Kidney (tissue), 14 donors: ENCODE measurements around the gene MAST3. TPM values are rescaled to one million over a fixed set of nuclear protein-coding genes. Genes with fewer than 3 reads are reported as not detected.

Experiments
- DNase-seq, 5 donors: peaks; one replicate each; pipeline ENCODE4 v3.0.0-alpha.2; 2013 to 2020
- FAIRE-seq: peaks from 2 replicates; lab custom pipeline; 2012; peaks lifted over from hg19 to GRCh38; lab: Jason Lieb, UNC
- H3K27ac ChIP-seq, 2 donors: one replicate each; pipeline ENCODE4 v1.7.0; 2013; ENCODE audit warnings: low read depth in 2 of 2, low read length in 2 of 2, inconsistent platforms in 1 of 2
- H3K27me3 ChIP-seq: one replicate; pipeline ENCODE4 v1.7.1; 2013; ENCODE audit warnings: low read length, inconsistent platforms; ENCODE audit not compliant: control insufficient read depth, insufficient read depth
- H3K36me3 ChIP-seq, 3 donors: one replicate each; pipeline versions ENCODE4 v1.7.0 to v1.7.1; 2013; ENCODE audit warnings: low read length in 3 of 3, control low read depth in 1 of 3, inconsistent platforms in 1 of 3; ENCODE audit not compliant: insufficient read depth in 3 of 3, control insufficient read depth in 2 of 3
- H3K4me1 ChIP-seq, 3 donors: one replicate each; pipeline versions ENCODE4 v1.7.0 to v1.7.1; 2013; ENCODE audit warnings: low read length in 3 of 3, inconsistent platforms in 1 of 3, low read depth in 1 of 3; ENCODE audit not compliant: control insufficient read depth in 2 of 3, insufficient read depth in 2 of 3
- H3K4me3 ChIP-seq, 3 donors: one replicate each; pipeline versions ENCODE4 v1.7.0 to v1.8.1; 2013; ENCODE audit warnings: low read length in 3 of 3, control low read depth in 1 of 3, inconsistent platforms in 1 of 3
- H3K9ac ChIP-seq, 3 donors: one replicate each; pipeline versions ENCODE4 v1.7.0 to v1.7.1; 2013; ENCODE audit warnings: low read length in 3 of 3, control low read depth in 1 of 3, inconsistent platforms in 1 of 3
- H3K9me3 ChIP-seq, 3 donors: one replicate each; pipeline versions ENCODE4 v1.7.0 to v1.7.1; 2013; ENCODE audit warnings: low read length in 3 of 3, control low read depth in 1 of 3, inconsistent platforms in 1 of 3; ENCODE audit not compliant: control insufficient read depth in 2 of 3, insufficient read depth in 1 of 3
- CTCF ChIP-seq: IDR thresholded peaks from 3 replicates; pipeline ENCODE4 v1.5.1; 2012; ENCODE audit warnings: mild to moderate bottlenecking, moderate library complexity, borderline replicate concordance; ENCODE audit not compliant: insufficient read depth; ENCODE audit errors: extremely low read depth
- intact Hi-C: fragments of 100-400 bp; cut with DNase I; formaldehyde crosslinking; loops from one replicate; pipeline ENCODE4 v1.11.1; 2022
- polyA plus RNA-seq: library from polyadenylated mRNA; stranded (reverse); fragments of 350-450 nt; fragmentation: Illumina TruSeq; extraction: RNeasy Lipid Tissue Mini Kit (QIAGEN cat#74804); gene quantifications from one replicate; pipeline ENCODE4 v1.2.3, GENCODE V29; 2014; ENCODE audit warnings: low read depth, low replicate concordance; ENCODE audit not compliant: insufficient read depth
- total RNA-seq: library from RNA; stranded (reverse); fragmentation: NEBNext Ultra II Directional; extraction: Animal tissue kit (Norgen Biotek cat#: 25700); gene quantifications from one replicate; pipeline ENCODE4 v1.2.1, GENCODE V29; 2021
- donor health status: control.
- donor health status: control.
- donor health status: control.
- donor health status: control.
- donor health status: control.
- donor health status: DM: yes; HTN: yes; CAD: no.
- donor health status: Normal renal cell carcinoma (clear cell type).

MAST3 gene
- total and polyA plus RNA-seq, 2 donors from 2014 or later = 5.6 to 16.0 TPM

GRCh38 chr19:18128044-18128443 is 30.5 kb downstream of the MAST3 start:
- Histone ChIP-seq H3K9ac (no peak overlapping the region), H3K27me3 (no peaks in the 10 kb centered on the region), H3K4me3 (no peak overlapping the region), H3K27ac (no peak overlapping the region), H3K36me3 (peaks cover 2 to 35% (median 34%) of the 10 kb centered on the region in 3 donors), H3K4me1 (no peaks in the 10 kb centered on the region), H3K9me3 (no peaks in the 10 kb centered on the region)
- DNase-seq (no peak), FAIRE-seq (no peak)
- intact Hi-C loops = no loop called here
- TF ChIP-seq CTCF = no peak

- TF ChIP-seq CTCF = no peak
These were observed 31.2 kb downstream of the MAST3 start for GRCh38 chr19:18128805-18129204.

GRCh38 chr19:18130523-18131242 is 33.1 kb downstream of the MAST3 start:
- Histone ChIP-seq H3K27me3 (no peaks in the 10 kb centered on the region), H3K9me3 (no peaks in the 10 kb centered on the region), H3K4me3 (no peak overlapping the region), H3K4me1 (peaks cover 0 to 4% (median 3%) of the 10 kb centered on the region in 3 donors), H3K36me3 (peaks cover 2 to 42% (median 30%) of the 10 kb centered on the region in 3 donors), H3K9ac (no peak overlapping the region), H3K27ac (no peak overlapping the region)
- FAIRE-seq (no peak), DNase-seq (no peak)
- TF ChIP-seq CTCF = no peak
- intact Hi-C loops = no loop called here

More at GRCh38 chr19:18128805-18129204, 31.2 kb downstream of the MAST3 start:
- intact Hi-C loops = no loop called here
- Histone ChIP-seq H3K27me3 (no peaks in the 10 kb centered on the region), H3K36me3 (peaks cover 2 to 35% (median 33%) of the 10 kb centered on the region in 3 donors), H3K9ac (no peak overlapping the region), H3K4me3 (no peak overlapping the region), H3K27ac (no peak overlapping the region), H3K4me1 (no peaks in the 10 kb centered on the region), H3K9me3 (no peaks in the 10 kb centered on the region)
- FAIRE-seq (no peak), DNase-seq (no peak)
